ENCODE results near the gene DNAJC27. TPM values are rescaled to one million over a fixed set of nuclear protein-coding genes. Genes with fewer than 3 reads are reported as not detected.

The DNAJC27 gene
- 1.9 and 5.6 TPM in 2 replicates for total RNA-seq

DNA sequence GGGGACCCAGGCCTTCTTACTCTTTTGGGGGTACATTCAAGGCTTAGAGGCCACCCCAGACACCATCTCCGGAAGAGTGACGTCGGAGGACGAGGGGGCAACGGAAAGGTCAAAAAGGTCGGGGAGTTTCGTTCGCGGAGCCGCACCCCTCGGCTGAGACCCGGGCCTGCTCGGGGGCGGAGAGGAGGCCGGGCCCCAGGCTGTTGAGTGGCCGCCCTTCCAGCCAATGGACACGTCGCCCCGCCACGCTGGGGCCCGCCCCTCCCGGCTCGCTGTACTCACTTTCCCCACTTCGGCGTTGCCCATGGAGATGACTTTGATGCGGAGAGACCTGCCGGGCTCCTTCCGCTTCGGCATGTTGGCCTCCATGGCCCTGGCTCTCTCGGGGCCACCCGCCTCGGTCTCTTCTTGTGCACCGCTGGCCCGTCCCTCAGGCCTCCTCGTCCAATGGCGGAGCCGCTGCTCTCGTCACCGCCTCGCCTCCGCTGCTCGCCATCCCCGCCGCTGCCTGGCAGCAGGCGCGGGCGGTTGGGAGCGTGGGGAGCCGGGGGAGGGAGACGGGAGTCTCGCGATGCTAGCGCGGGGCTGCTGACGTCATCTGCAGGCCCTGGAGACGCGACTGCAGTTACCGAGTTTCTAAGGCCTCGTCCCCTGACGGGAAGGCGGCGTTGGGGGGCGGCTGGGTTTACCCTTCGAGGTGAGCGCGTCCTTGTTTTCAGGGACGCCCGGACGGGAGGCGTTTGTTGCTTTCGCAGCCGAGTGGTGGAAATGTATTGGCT is at the start of gene DNAJC27:
DNAJC27 (minus strand) TSS at position 420 of the 779 bp plus-strand sequence; CDS start at position 369, 51 bp downstream.

DNA sequence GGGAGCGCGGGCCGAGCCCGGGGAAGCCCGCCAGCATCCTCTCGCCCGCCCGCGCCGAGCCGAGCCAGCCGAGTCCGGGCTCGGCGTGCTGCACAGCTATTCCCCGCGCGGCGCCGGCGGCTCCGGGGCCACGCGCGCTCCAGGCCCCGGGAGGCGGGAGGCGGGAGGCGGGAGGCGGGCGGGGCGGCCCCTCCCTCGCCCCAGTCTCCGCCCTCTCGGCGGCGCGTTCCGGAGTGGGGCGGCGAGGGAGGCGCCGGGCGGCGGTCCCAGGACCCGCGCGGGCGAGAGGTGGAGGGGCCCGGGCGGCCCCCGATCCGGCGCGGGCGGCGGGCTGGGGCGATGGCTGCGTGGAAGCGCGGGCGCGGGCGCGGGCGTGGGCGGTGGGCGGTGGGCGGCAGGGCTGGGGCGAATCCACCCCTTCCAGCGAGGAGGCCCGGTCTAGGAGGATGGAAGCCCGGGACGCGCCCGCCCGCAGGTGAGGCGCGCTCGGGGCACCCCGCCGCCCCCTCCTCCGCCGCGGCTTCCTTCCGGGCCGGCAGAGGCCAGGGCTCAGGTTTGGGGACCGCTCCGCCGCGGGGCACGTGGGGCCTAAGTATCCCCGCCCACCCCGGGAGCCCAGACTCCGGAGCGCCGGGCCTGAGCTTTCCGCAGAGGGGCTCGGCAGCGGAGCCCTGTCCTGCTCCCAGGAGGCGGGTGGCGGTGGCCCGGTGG is 51.5 kb downstream of the DNAJC27 start, which contains the start of gene ADCY3:
ADCY3 (minus strand) TSS at position 140 of the 711 bp plus-strand sequence. CDS start 1,250 bp downstream, outside the sequence.

Other genes starting within 250 kb of the DNAJC27 start
- 25.5 and 28.8 TPM in 2 replicates for gene PTRHD1, start 178.6 kb downstream of the DNAJC27 start, total RNA-seq
- 5.9 and 24.7 TPM in 2 replicates for gene CENPO, start 178.5 kb downstream of the DNAJC27 start, total RNA-seq
- 32.0 and 49.0 TPM in 2 replicates for gene ADCY3, start 51.7 kb downstream of the DNAJC27 start, total RNA-seq
- 0.56 and 1.7 TPM in 2 replicates for gene EFR3B, start 70.1 kb upstream of the DNAJC27 start, total RNA-seq
- 0.77 and 0.85 TPM in 2 replicates for gene POMC, start 196.6 kb upstream of the DNAJC27 start, total RNA-seq

Data from regular cardiac myocyte (primary cell).